DND-41 (cell line): ENCODE measurements around the gene MAP2K4.

Experiments
- ATAC-seq: fragments of 200-7000 bp; cut with Tn5 transposase; 3 replicates; pipeline ENCODE4 v1.9.1; 2021; ENCODE audit warnings: low read depth; ENCODE audit not compliant: insufficient read depth
- DNase-seq: peaks from one replicate; pipeline ENCODE4 v3.0.0-alpha.2; 2020
- H2AFZ ChIP-seq: 2 replicates; pipeline ENCODE4 v1.6.0; 2012; ENCODE audit warnings: low read depth, low read length
- H3K27ac ChIP-seq: 2 replicates; pipeline ENCODE4 v1.5.1; 2012; ENCODE audit warnings: low read length, inconsistent platforms
- H3K27me3 ChIP-seq: fragments of 200-600 bp; sonication (generic); 2 replicates; pipeline ENCODE4 v1.6.0; 2012; ENCODE audit warnings: low read length, mild to moderate bottlenecking, inconsistent platforms; ENCODE audit not compliant: insufficient read depth, poor library complexity
- H3K36me3 ChIP-seq: 2 replicates; pipeline ENCODE4 v1.5.1; 2012; ENCODE audit warnings: low read length, inconsistent platforms; ENCODE audit not compliant: insufficient read depth
- H3K4me1 ChIP-seq: 2 replicates; pipeline ENCODE4 v1.5.1; 2012; ENCODE audit warnings: mild to moderate bottlenecking, low read length; ENCODE audit not compliant: insufficient read depth
- H3K4me2 ChIP-seq: 2 replicates; pipeline ENCODE4 v1.6.0; 2012; ENCODE audit warnings: mild to moderate bottlenecking, moderate library complexity, low read length, inconsistent platforms; ENCODE audit not compliant: insufficient read depth
- H3K4me3 ChIP-seq, 2 experiments: fragments of 200-600 bp in 1 of 2; shearing (Covaris generic) in 1 of 2; 2 replicates each; pipeline ENCODE4 v1.5.1; 2012 to 2016; ENCODE audit warnings: inconsistent platforms in 2 of 2, low read length in 2 of 2, mild to moderate bottlenecking in 2 of 2, low read depth in 1 of 2, moderate library complexity in 1 of 2
- H3K79me2 ChIP-seq: 2 replicates; pipeline ENCODE4 v1.6.0; 2012; ENCODE audit warnings: low read length, inconsistent platforms; ENCODE audit not compliant: insufficient read depth
- H3K9ac ChIP-seq: 2 replicates; pipeline ENCODE4 v1.6.0; 2012; ENCODE audit warnings: low read depth, mild to moderate bottlenecking, inconsistent platforms, low read length, moderate library complexity
- H3K9me3 ChIP-seq: 2 replicates; pipeline ENCODE4 v1.5.1; 2012; ENCODE audit warnings: low read length, moderate library complexity, mild to moderate bottlenecking, inconsistent platforms; ENCODE audit not compliant: insufficient read depth, severe bottlenecking
- H4K20me1 ChIP-seq: 2 replicates; pipeline ENCODE4 v1.6.0; 2012; ENCODE audit warnings: low read length; ENCODE audit not compliant: insufficient read depth
- EZH2 ChIP-seq: IDR thresholded peaks from 3 replicates; pipeline ENCODE4 v1.6.1; 2012; ENCODE audit warnings: borderline replicate concordance, low read depth, mild to moderate bottlenecking, moderate library complexity, low read length, inconsistent platforms; ENCODE audit not compliant: severe bottlenecking
- TF ChIP-seq, protein P1 (sequence below): IDR thresholded peaks from 2 replicates; pipeline ENCODE4 v1.5.1; 2012; ENCODE audit warnings: borderline replicate concordance, low read length, moderate library complexity, mild to moderate bottlenecking; ENCODE audit not compliant: poor library complexity, severe bottlenecking; ENCODE audit errors: extremely low read depth

MAP2K4 gene

DNA sequence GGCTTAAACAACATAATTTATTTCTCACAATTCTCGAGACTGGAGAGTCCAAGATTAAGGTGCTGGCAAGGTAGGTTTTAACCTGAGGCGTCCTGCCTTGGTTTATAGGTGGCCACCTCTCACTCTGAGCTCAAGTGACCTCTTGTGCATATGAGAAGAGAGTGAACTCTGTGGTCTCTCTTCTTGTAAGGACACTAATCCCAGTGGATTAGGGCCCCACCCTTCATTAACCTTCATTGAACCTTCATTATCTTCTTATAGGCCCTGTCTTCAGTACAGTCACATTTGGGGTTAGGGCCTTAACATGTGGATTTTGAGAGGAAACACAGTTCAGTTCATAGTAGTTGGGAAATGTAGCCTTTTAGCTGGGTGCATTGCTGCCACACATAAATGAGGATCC lies 57.1 kb downstream of the MAP2K4 start:
- H4K20me1 ChIP-seq, result peaks cover 7% of the 10 kb centered on the region; the same call in 1 of the 2 replicates
- no peak overlapping the region for H3K4me3 ChIP-seq
- DNase-seq (no peak), ATAC-seq (no peak)
- no peaks in the 10 kb centered on the region for H3K9me3 ChIP-seq
- no peak overlapping the region for H3K27ac ChIP-seq
- TF ChIP-seq EZH2, result no peak
- TF ChIP-seq, protein P1, sequence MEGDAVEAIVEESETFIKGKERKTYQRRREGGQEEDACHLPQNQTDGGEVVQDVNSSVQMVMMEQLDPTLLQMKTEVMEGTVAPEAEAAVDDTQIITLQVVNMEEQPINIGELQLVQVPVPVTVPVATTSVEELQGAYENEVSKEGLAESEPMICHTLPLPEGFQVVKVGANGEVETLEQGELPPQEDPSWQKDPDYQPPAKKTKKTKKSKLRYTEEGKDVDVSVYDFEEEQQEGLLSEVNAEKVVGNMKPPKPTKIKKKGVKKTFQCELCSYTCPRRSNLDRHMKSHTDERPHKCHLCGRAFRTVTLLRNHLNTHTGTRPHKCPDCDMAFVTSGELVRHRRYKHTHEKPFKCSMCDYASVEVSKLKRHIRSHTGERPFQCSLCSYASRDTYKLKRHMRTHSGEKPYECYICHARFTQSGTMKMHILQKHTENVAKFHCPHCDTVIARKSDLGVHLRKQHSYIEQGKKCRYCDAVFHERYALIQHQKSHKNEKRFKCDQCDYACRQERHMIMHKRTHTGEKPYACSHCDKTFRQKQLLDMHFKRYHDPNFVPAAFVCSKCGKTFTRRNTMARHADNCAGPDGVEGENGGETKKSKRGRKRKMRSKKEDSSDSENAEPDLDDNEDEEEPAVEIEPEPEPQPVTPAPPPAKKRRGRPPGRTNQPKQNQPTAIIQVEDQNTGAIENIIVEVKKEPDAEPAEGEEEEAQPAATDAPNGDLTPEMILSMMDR, result no peak
- no peak overlapping the region for H3K4me2 ChIP-seq
- no peak overlapping the region for H2AFZ ChIP-seq
- no peaks in the 10 kb centered on the region for H3K27me3 ChIP-seq
- H3K4me1 ChIP-seq, result no peaks in the 10 kb centered on the region
- peaks cover 14% of the 10 kb centered on the region for H3K79me2 ChIP-seq
- H3K36me3 ChIP-seq, result peaks cover 45% of the 10 kb centered on the region
- no peak overlapping the region for H3K9ac ChIP-seq

GRCh38 chr17:12078791-12079190 lies 58.1 kb downstream of the MAP2K4 start:
- Histone ChIP-seq H3K4me1 (no peaks in the 10 kb centered on the region), H3K79me2 (peaks cover 14% of the 10 kb centered on the region), H4K20me1 (peaks cover 7% of the 10 kb centered on the region; the same call in 1 of the 2 replicates), H3K4me2 (no peak overlapping the region), H3K9ac (no peak overlapping the region), H3K4me3 (no peak overlapping the region), H3K36me3 (peaks cover 41% of the 10 kb centered on the region), H3K27me3 (no peaks in the 10 kb centered on the region), H3K27ac (no peak overlapping the region), H3K9me3 (no peaks in the 10 kb centered on the region), H2AFZ (no peak overlapping the region)
- TF ChIP-seq, protein P1, result no peak
- TF ChIP-seq EZH2, result no peak
- ATAC-seq (no peak), DNase-seq (no peak)

GRCh38 chr17:12081720-12082119 lies 61.0 kb downstream of the MAP2K4 start:
- Histone ChIP-seq H4K20me1 (no peaks in the 10 kb centered on the region), H3K4me1 (no peaks in the 10 kb centered on the region), H3K4me3 (no peak overlapping the region), H3K27me3 (no peaks in the 10 kb centered on the region), H3K36me3 (peaks cover 25% of the 10 kb centered on the region; the same call in 1 of the 2 replicates), H3K9me3 (no peaks in the 10 kb centered on the region), H3K27ac (no peak overlapping the region), H3K9ac (no peak overlapping the region), H3K4me2 (no peak overlapping the region), H2AFZ (no peak overlapping the region), H3K79me2 (peaks cover 5% of the 10 kb centered on the region; the same call in 1 of the 2 replicates)
- TF ChIP-seq, protein P1, result no peak
- ATAC-seq (no peak), DNase-seq (no peak)
